Smooth muscle cell (in vitro differentiated cells): ENCODE measurements around the gene TLN1. TPM values are rescaled to one million over a fixed set of nuclear protein-coding genes. Genes with fewer than 3 reads are reported as not detected.
A peak's percentile ranks its signal among the peaks of the same experiment; 100 is the strongest.

Source experiments
- DNase-seq: peaks from one replicate; lab custom pipeline; 2025; ENCODE audit not compliant: unreplicated experiment; lab: John Stamatoyannopoulos, UW
- H2AFZ ChIP-seq: fragments of 200-600 bp; sonication (generic); 2 replicates; pipeline ENCODE4 v1.6.0; 2016; ENCODE audit warnings: antibody characterized with exemption, low read depth, mild to moderate bottlenecking
- H3F3A ChIP-seq: fragments of 200-600 bp; sonication (generic); 2 replicates; pipeline ENCODE4 v1.6.0; 2017; ENCODE audit warnings: antibody characterized with exemption, low read depth
- H3K27ac ChIP-seq: fragments of 200-600 bp; sonication (generic); 2 replicates; pipeline ENCODE4 v1.5.1; 2016; ENCODE audit warnings: low read depth, mild to moderate bottlenecking
- H3K27me3 ChIP-seq: fragments of 200-600 bp; sonication (generic); 2 replicates; pipeline ENCODE4 v1.6.1; 2016; ENCODE audit warnings: low read depth, mild to moderate bottlenecking
- H3K36me3 ChIP-seq: fragments of 200-600 bp; sonication (generic); 2 replicates; pipeline ENCODE4 v1.5.1; 2016; ENCODE audit warnings: low read depth
- H3K4me1 ChIP-seq: fragments of 200-600 bp; sonication (generic); 2 replicates; pipeline ENCODE4 v1.5.1; 2016; ENCODE audit warnings: low read depth
- H3K4me2 ChIP-seq: fragments of 200-600 bp; sonication (generic); 2 replicates; pipeline ENCODE4 v1.6.0; 2016; ENCODE audit warnings: mild to moderate bottlenecking
- H3K4me3 ChIP-seq: fragments of 200-600 bp; sonication (generic); 2 replicates; pipeline ENCODE4 v1.5.1; 2016; ENCODE audit warnings: mild to moderate bottlenecking
- H3K79me2 ChIP-seq: fragments of 200-600 bp; sonication (generic); 2 replicates; pipeline ENCODE4 v1.6.0; 2016; ENCODE audit warnings: low read depth, mild to moderate bottlenecking
- H3K9ac ChIP-seq: fragments of 200-600 bp; sonication (generic); 2 replicates; pipeline ENCODE4 v1.6.0; 2016; ENCODE audit warnings: low read depth
- H3K9me3 ChIP-seq: fragments of 200-600 bp; sonication (generic); replicated peaks from 2 replicates; pipeline ENCODE4 v1.5.1; 2016; ENCODE audit warnings: low read depth
- H4K20me1 ChIP-seq: fragments of 200-600 bp; sonication (generic); 2 replicates; pipeline ENCODE4 v1.6.0; 2016; ENCODE audit warnings: low read depth
- CTCF ChIP-seq: fragments of 200-600 bp; sonication (generic); IDR thresholded peaks from 2 replicates; pipeline ENCODE4 v1.5.1; 2017; ENCODE audit warnings: borderline replicate concordance, mild to moderate bottlenecking, antibody characterized with exemption; ENCODE audit not compliant: insufficient read depth, poor library complexity, severe bottlenecking
- WGBS: methylation state at CpG from one replicate; pipeline ENCODE4 v1.1.7; 2016; ENCODE audit warnings: low lambda C conversion rate; 5-methylcytosine and 5-hydroxymethylcytosine counted together
- polyA plus RNA-seq: library from polyadenylated mRNA; unstranded; fragments of >200 nt; fragmentation: Nextera tagmentation; extraction: Ambion mirVana; gene quantifications from 2 replicates; pipeline ENCODE4 v1.2.1, GENCODE V29; 2016
- total RNA-seq: library from RNA; depleted of rRNA; stranded (reverse); fragments of >200 nt; gene quantifications from 2 replicates; pipeline ENCODE4 v1.2.3, GENCODE V29; 2014

TLN1 gene
- total and polyA plus RNA-seq, 2 experiments from 2014 or later, result 130 to 145 TPM

- Histone ChIP-seq H2AFZ (no peak overlapping the region), H3K9ac (peak overlapping the region; percentile 4), H3K36me3 (no peaks in the 10 kb centered on the region), H4K20me1 (peaks cover 62% of the 10 kb centered on the region), H3K79me2 (peaks cover 83% of the 10 kb centered on the region), H3K4me3 (peak overlapping the region; percentile 83), H3F3A (peaks cover 12% of the 10 kb centered on the region), H3K27ac (peak overlapping the region; percentile 94), H3K9me3 (no peaks in the 10 kb centered on the region), H3K4me1 (peaks cover 49% of the 10 kb centered on the region), H3K27me3 (no peaks in the 10 kb centered on the region), H3K4me2 (peak overlapping the region; percentile 92)
- WGBS, result 72% methylated on average over 3 of the region's 3 CpGs
- DNase-seq, result no peak
- no peak for TF ChIP-seq CTCF
Observed at GRCh38 chr9:35729101-35729500, 2.9 kb downstream of the TLN1 start.

- H3K27ac ChIP-seq, result peak overlapping the region; percentile 94
- peak overlapping the region; percentile 14 for H3K9ac ChIP-seq
- H3K9me3 ChIP-seq, result no peaks in the 10 kb centered on the region
- peak; percentile 11 for DNase-seq
- H2AFZ ChIP-seq, result no peak overlapping the region
- peaks cover 62% of the 10 kb centered on the region for H4K20me1 ChIP-seq
- no peaks in the 10 kb centered on the region for H3K27me3 ChIP-seq
- H3K79me2 ChIP-seq, result peaks cover 78% of the 10 kb centered on the region
- H3K4me2 ChIP-seq, result peak overlapping the region; percentile 92
- WGBS, result 2% methylated on average over 9 of the region's 10 CpGs
- H3F3A ChIP-seq, result peaks cover 12% of the 10 kb centered on the region
- H3K36me3 ChIP-seq, result no peaks in the 10 kb centered on the region
- H3K4me3 ChIP-seq, result peak overlapping the region; percentile 83
- H3K4me1 ChIP-seq, result peaks cover 42% of the 10 kb centered on the region
- TF ChIP-seq CTCF, result no peak
Observed at GRCh38 chr9:35728041-35728971, 3.7 kb downstream of the TLN1 start.

GRCh38 chr9:35727676-35728040, 4.3 kb downstream of the TLN1 start:
- Histone ChIP-seq H3K27ac (peak overlapping the region; percentile 94), H2AFZ (no peak overlapping the region), H3K79me2 (peaks cover 76% of the 10 kb centered on the region), H3K36me3 (no peaks in the 10 kb centered on the region), H3K4me2 (peak overlapping the region; percentile 92), H3F3A (peaks cover 12% of the 10 kb centered on the region), H4K20me1 (peaks cover 62% of the 10 kb centered on the region), H3K4me3 (peak overlapping the region; percentile 83), H3K27me3 (no peaks in the 10 kb centered on the region), H3K9ac (peak overlapping the region; percentile 16), H3K4me1 (peaks cover 40% of the 10 kb centered on the region), H3K9me3 (no peaks in the 10 kb centered on the region)
- WGBS, result 9% methylated on average over 5 of the region's 5 CpGs
- no peak for DNase-seq
- no peak for TF ChIP-seq CTCF
